Colon (tissue), 2 donors: ENCODE measurements around the gene ATP8B3.

Experiments
- FAIRE-seq: peaks from 2 replicates; lab custom pipeline; 2012; peaks lifted over from hg19 to GRCh38; lab: Jason Lieb, UNC
- donor health status: control.
- donor health status: control.

Gene ATP8B3, protein sequence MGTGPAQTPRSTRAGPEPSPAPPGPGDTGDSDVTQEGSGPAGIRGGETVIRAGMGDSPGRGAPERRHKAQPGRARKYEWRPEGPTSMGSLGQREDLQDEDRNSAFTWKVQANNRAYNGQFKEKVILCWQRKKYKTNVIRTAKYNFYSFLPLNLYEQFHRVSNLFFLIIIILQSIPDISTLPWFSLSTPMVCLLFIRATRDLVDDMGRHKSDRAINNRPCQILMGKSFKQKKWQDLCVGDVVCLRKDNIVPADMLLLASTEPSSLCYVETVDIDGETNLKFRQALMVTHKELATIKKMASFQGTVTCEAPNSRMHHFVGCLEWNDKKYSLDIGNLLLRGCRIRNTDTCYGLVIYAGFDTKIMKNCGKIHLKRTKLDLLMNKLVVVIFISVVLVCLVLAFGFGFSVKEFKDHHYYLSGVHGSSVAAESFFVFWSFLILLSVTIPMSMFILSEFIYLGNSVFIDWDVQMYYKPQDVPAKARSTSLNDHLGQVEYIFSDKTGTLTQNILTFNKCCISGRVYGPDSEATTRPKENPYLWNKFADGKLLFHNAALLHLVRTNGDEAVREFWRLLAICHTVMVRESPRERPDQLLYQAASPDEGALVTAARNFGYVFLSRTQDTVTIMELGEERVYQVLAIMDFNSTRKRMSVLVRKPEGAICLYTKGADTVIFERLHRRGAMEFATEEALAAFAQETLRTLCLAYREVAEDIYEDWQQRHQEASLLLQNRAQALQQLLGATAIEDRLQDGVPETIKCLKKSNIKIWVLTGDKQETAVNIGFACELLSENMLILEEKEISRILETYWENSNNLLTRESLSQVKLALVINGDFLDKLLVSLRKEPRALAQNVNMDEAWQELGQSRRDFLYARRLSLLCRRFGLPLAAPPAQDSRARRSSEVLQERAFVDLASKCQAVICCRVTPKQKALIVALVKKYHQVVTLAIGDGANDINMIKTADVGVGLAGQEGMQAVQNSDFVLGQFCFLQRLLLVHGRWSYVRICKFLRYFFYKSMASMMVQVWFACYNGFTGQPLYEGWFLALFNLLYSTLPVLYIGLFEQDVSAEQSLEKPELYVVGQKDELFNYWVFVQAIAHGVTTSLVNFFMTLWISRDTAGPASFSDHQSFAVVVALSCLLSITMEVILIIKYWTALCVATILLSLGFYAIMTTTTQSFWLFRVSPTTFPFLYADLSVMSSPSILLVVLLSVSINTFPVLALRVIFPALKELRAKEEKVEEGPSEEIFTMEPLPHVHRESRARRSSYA (N-terminal part only)

GRCh38 chr19:1811942-1812425, at the start of gene ATP8B3:
TSS of gene ATP8B3 (minus strand) at chr19:1812276. CDS start at chr19:1811736, 540 bp downstream.
- FAIRE-seq, result no peak

DNA sequence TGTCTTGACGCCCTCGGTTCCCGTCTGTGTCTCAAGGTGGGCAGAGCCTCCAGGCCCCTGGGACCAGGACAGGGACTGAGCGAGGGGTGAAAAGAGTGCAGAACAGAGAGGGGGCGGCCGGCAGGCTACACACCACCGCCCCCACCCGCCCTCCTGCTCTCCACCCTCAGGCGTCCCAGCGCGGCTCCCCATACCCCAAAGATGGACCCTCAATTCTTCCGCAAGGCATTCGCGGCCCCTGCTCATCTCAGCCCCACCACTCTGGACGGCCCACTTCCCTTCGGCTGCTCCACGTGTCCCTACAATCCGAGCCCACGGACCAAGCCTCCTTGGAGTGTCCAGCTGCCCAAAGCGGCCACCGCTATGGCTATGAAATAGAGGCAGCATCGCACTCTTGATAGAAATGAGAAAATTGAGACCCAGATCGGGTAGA, 49.5 kb upstream of the ATP8B3 start:
- no peak for FAIRE-seq

DNA sequence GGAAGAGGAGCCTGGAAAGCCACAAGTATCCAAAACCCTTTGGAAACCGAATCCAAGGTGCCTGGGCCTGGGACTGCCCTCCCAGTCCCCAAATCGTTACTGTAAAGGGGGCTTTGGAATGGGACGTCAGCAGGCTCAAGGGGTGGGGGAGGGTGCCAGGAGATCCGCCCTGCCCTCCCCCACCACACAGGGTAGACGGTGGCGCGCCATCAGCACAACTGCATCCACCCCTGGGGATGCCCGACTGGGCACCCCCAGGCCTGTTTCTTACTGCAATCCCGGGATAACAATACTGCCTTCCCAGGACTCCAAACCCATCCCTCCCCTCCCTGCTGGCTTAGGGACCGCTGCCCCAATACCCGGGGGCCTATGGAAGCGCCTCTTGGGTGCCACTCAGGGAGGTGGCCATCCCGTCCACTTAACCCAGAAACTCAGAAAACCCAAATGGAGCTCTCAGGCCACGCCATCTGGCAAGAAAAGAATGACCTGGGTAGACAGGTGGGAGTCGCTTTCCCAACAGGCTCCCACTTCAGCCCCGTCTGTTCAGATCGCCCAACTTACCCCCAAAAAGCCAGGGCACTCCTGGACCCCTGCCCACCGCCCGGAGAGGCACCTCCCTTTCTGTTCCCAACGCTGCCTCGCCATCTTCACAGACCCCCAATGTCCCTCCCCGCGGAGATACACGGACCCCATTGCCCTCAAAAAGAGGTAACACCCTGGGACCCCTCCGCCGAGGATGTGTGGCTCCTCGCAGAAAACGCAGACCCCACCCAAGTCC, 48.9 kb upstream of the ATP8B3 start:
- no peak for FAIRE-seq

DNA sequence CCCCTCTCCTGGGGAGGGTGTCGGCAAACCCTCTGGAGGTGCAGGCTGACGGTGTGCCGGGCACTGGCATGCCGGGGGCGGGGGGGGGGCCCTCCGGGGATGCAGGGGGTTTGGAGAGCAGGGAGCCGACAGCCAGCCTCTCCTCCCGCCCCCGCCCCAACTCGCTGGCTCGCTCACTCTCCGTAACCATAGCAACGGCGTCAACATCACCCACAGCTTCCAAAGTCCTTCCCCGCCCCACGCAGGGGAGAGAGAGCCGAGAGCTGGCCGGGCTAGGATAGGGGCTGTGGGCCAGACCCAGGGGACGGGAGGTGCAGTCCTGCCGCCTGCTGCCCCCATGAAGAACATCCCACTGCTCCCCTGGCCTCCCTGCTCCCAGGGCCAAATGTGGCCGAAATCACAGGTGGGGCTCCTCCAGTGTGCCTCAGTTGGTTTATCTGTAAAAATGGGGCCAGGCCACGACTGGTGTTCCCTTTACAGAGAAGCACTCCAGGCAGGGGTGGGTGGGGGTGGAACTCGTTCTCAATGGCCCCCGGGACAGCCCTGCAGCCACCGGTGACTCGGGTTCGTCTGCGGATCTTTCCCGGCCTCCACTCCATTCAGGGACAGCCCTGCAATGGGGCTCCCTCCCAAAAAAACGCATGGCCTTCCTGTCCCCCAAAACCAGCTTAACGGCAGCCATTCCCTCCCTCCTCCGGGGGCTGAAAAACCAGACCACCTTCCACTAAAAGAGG, 48.1 kb upstream of the ATP8B3 start:
- no peak for FAIRE-seq

- FAIRE-seq, result no peak
These were observed 47.3 kb upstream of the ATP8B3 start for GRCh38 chr19:1859331-1859781.

DNA sequence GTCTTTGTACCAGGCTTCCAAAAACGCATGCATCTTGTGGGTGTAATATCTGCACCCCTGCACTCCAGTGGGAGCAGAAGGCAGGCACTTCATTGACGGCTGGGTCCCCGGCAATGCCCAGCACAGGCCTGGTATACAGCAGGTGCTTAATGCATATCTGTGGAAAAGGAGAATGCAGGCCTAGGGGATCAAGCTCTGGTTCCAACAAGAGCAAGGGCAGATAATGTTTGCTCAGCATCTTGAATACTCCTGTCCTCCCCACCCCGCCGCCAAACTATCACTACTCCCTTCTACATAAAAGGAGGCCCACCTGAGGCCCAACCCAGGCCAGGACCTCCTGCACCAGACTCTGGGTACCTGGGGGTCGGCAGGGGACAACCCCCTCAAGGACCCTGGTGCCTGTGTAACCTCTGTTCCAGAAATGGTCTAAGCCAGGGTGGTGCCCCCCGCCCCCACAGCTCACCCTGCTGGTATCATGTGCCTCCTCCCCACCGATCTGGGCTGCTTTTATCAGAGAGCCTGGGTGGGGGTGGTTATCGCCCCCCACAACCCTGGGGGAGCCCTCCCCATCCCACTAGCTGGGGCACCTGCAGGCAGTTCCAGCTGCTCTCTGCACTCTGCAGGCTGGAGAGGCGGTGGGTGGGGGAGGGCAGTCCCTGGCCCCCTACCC, 46.5 kb upstream of the ATP8B3 start:
- FAIRE-seq, result no peak

GRCh38 chr19:1857648-1858326, 45.7 kb upstream of the ATP8B3 start:
- no peak for FAIRE-seq

DNA sequence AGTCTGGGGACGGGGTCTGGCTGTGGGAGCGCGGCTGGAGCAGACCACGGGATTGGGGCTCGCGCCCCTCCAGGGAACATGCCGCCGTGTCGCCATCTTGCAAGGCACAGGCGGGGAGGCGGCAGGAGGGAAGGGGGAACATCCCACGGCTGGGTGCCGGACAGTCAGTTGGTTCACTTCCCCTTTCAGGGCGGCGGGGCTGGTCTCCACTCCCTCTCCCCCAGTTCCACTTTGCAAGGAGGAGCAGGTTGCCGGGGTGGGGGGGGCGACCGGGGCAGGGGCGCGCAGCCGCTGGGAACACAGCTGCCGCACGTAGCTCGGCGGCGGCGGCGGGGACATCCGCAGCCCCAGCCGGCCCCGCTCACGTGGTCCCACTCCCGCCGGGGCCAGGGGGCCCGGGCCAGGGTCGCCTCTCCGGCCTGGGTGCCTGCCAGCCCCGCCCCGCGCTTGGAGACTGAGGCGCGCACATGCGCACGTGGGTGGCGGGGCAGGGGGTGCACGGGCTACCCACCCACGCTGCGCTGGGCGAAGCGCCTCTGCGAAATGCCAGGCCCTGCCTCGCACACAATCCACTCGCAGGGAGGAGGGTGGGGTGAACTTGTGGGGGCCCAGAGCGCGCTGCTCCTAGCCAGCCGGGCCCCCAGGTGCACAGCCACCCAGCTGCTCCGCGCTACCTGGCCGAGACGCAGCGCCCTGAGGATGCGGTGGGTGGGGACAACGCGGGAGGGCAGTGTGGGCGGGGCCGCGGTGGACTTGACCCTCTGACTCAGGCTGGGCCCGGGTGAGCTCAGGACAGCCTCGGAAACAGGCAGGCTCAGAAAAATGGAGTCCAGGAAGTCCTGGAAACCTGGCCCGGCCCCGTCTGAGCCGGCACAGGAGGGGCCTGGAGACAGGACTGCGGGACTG, 44.9 kb upstream of the ATP8B3 start:
- no peak for FAIRE-seq

DNA sequence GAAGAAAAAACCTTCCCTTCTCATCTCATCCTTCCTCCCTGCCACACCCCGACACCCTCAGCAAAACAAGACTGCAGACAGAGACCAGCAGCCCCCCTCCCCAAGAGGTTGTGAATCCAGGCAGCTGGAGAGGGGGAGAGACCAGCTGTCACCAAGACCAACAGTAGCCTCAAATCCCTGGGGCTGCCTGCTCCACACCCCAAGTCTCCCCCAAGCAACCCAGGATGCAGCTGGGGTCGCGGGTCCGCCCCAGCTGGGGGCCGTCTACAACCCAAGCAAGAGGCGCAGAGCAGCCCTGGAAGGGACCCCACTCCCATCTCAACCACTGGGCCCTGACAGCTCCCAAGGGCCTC, 44.2 kb upstream of the ATP8B3 start:
- FAIRE-seq, result no peak

DNA sequence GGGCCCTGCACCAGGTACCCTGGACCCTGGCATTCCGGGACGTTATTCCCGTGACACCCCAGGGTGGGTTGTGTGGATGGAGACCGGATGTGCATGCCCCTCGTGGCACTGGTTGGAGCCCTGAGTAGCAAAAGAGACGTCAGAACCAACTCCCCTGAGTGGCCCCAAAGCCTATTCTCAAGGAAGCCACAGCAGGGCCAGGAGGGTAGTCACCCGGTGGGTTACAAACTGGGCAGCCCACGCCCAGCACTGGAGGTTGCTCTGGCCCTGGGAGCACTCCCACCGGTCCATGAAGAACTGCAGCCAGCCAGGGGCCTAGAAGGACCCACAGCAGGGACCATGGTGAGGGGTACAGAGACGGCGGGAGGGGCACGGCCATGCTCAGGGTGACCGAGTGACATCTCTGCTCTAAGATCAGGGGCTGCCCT, 43.8 kb upstream of the ATP8B3 start:
- no peak for FAIRE-seq

- FAIRE-seq, result no peak
These were observed 43.2 kb upstream of the ATP8B3 start for GRCh38 chr19:1855040-1855827.

DNA sequence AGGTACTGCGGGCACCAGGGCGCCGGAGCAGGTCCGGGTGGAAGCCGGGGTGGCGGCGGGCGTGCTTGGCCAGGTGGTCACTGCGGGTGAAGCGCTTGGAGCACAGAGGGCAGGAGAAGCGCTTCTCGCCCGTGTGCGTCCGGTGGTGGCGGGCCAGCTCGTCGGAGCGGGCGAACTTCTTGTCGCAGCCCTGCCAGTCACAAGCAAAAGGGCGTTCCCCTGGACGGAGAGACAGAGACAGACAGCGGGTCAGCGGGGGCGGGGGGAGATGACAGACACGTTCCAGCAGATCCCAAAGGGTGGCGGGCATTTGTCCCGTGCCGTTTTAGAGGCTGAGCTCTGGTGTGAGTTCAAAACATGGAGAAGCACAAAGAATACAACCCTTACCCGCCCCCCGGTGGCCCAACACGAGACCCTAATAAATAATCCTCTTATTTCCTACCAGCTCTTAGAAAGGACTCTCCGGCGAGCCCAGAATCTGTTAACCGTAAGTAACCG, 42.5 kb upstream of the ATP8B3 start:
- no peak for FAIRE-seq

DNA sequence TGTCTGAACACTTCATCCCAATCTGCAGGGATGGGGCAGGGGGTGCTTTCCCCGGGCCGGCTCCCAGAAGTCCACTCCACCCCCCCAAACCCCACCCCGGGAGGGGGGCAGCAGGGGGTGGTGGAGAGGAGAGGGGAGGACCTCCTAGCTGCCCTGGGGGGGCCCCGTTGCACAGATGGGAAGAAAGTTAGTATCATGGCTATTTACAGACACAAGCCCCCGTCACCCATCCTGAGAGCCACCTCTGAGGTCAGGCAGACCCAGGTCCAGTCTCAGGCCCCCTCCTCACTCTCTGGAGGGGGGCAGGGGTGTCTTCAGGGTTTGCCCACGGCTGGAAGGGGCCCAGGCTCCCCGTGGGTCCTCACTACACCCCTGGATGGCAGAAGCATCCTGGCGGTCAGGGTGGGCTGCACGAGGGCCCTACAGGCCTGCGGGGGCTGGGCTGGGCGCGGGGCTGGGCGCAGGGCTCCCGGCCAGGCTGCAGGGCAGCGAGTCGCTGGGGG, 42.0 kb upstream of the ATP8B3 start:
- no peak for FAIRE-seq

- FAIRE-seq, result no peak
These were observed 41.4 kb upstream of the ATP8B3 start for GRCh38 chr19:1853295-1854038.

DNA sequence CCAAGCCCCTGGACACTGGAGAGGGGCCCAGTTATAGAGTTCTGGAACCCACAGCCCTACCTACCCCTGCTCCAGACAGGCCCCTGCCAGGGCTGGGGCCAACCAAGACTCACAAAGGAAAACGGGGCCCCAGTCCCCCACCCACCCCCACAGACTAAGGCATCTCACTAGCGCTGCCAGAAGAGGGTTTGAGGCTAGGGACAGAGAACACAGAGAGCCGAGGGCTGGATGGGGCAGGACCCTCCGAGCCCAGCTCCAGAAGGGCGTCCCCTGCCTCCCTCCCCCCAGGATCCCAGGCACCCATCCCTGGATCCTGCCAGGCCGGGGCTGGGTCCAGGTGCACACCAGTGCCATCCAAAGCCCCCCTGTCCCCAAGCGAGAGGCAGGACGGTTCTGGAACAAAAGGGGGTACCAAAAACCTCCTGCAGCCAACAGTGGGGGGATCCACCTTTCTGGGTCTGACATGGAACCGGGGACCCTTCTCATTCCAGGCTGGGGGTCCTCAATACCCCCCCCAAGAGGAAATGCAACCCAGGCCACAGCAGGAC, 40.6 kb upstream of the ATP8B3 start:
- no peak for FAIRE-seq
